Effector memory CD4-positive, alpha-beta T cell (primary cell): ENCODE data around the gene RIMS1.

Source experiments
- DNase-seq, 3 donors: peaks; one replicate each; pipeline ENCODE4 v3.0.0-alpha.2; 2020
- H3K27ac ChIP-seq: 2 replicates; pipeline ENCODE4 v1.7.0; 2013; ENCODE audit warnings: mild to moderate bottlenecking, low read length, moderate library complexity; ENCODE audit not compliant: insufficient read depth, poor library complexity, severe bottlenecking
- H3K27me3 ChIP-seq: replicated peaks from 2 replicates; pipeline ENCODE4 v1.7.0; 2013; ENCODE audit warnings: mild to moderate bottlenecking, low read length; ENCODE audit not compliant: insufficient read depth, control insufficient read depth, poor library complexity, severe bottlenecking
- H3K36me3 ChIP-seq: 2 replicates; pipeline ENCODE4 v1.7.0; 2013; ENCODE audit warnings: mild to moderate bottlenecking, low read length, moderate library complexity; ENCODE audit not compliant: control insufficient read depth, insufficient read depth
- H3K4me1 ChIP-seq: 2 replicates; pipeline ENCODE4 v1.7.0; 2013; ENCODE audit warnings: low read length, mild to moderate bottlenecking; ENCODE audit not compliant: control insufficient read depth, insufficient read depth, poor library complexity, severe bottlenecking
- H3K4me3 ChIP-seq: 2 replicates; pipeline ENCODE4 v1.7.0; 2013; ENCODE audit warnings: low read length, low read depth, mild to moderate bottlenecking; ENCODE audit not compliant: insufficient read depth, poor library complexity, severe bottlenecking
- H3K9me3 ChIP-seq: 2 replicates; pipeline ENCODE4 v1.7.0; 2013; ENCODE audit warnings: mild to moderate bottlenecking, low read length, moderate library complexity; ENCODE audit not compliant: control insufficient read depth

The RIMS1 gene

DNA sequence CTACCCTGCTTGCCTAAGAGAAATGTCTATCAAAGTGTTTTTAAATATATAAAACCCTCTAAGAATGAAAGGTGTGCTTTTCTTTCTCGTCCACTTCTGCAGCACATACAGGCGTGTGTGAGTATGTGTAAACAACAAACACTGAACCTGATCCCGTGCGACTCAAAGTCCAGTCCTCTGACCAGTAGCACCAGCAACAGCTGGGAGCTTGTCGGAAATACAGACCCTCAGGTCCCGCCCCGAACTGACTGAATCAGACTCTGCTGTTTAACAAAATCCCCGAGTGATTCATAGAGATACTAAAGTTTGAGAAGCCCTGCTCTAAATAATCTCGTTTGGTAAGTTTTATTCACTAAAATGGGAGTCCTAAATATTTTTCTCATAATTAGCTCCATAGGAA is 527.5 kb downstream of the RIMS1 start:
- Histone ChIP-seq H3K4me3 (no peak overlapping the region), H3K27me3 (no peaks in the 10 kb centered on the region), H3K4me1 (no peaks in the 10 kb centered on the region), H3K27ac (no peak overlapping the region), H3K9me3 (no peaks in the 10 kb centered on the region), H3K36me3 (no peaks in the 10 kb centered on the region)
- DNase-seq = no peak

DNA sequence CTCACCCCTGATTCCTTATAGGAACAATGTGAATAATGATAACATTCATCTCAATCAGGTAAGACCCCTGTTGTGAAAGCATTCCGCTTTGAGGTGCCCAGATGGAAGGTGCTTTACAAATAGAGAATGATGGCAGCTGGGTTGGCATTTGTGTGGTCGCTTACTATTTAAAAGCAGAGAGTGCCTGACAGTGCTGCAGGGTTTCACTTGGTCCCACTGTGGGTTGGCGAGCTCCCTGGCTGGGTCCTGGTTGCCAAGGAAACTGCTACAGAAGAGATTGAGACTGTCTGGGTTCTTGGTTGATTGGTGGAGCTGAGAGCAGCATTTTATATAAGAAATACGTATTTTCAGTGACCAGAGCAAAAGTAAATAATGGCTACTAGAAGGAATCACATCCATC is 528.3 kb downstream of the RIMS1 start:
- Histone ChIP-seq H3K4me1 (no peaks in the 10 kb centered on the region), H3K36me3 (no peaks in the 10 kb centered on the region), H3K27ac (no peak overlapping the region), H3K4me3 (no peak overlapping the region), H3K27me3 (no peaks in the 10 kb centered on the region), H3K9me3 (no peaks in the 10 kb centered on the region)
- no peak for DNase-seq

DNA sequence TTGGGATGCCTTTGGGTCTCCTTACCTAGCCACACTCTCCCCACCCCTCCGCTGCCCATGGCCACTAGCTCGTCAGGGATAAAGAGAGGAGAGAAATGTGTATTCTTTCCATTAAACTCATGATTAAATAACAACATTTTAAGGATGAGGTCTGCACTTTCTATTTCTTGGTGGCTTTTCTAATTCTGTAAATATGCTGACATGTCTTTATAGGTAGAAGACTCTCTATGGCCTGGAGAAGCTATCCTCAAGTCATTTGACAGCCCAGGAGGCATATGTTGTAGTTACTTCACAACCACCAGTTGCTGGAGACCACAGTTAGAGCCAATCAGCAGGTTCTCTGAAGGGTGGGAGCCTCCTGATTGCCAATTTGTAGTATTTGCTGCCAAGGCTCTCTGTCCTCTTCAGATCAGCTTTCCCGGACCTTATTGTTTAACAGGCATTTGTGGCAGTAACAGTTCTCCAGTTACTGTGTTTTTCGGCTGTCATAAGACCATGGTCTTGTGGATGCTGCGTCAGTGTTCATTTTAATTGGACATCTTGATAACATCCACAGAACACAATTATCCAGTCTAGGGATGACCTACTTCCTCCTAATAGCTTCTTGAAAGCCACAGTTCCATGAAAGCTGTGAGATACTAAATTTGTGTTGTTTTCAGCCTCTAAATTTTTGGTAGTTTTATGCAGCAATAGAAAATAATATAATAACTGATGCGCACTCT is 530.6 kb downstream of the RIMS1 start:
- H3K4me3 ChIP-seq = no peak overlapping the region
- H3K4me1 ChIP-seq = no peaks in the 10 kb centered on the region
- no peaks in the 10 kb centered on the region for H3K9me3 ChIP-seq
- no peaks in the 10 kb centered on the region for H3K36me3 ChIP-seq
- DNase-seq = no peak
- no peaks in the 10 kb centered on the region for H3K27me3 ChIP-seq
- H3K27ac ChIP-seq = no peak overlapping the region

DNA sequence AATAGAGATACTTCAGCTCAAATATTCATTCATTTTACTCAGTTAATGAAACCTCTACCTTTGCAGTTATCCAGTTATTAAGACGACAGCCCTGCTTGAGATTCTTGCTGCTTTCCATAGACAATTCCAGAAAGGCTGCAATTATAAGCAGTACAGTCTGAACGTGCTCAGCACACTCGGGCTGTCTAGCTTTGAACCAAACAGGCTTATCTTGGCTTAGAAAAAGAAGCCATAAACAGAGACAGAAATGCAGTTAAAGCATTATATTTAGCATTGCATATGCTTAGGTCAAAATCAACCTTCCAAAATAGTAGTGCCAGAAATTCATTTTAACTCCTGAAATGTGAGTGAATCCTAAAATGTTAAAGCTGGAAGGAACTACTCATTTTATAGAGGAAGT is 531.4 kb downstream of the RIMS1 start:
- no peaks in the 10 kb centered on the region for H3K36me3 ChIP-seq

DNA sequence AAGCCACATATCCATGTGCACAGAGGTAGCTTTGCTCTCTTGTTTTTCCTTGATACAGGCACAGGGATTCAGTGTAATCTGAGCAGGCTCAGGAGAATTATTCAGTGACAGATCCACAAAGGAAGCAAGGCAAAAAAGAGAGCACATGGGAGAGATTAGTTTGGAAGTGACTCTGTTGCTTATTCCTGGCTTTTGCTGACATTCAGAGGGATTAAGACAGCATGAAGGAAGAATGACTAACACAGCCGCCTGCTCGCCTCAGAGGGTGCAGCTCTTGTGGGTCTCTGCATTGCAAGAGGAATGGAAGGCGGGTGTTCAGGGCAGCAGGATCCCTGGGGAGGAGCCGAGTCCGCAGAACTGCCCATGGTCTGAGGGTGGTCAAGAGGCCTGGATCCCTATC is 532.1 kb downstream of the RIMS1 start:
- Histone ChIP-seq H3K27me3 (no peaks in the 10 kb centered on the region), H3K4me1 (no peaks in the 10 kb centered on the region), H3K9me3 (no peaks in the 10 kb centered on the region), H3K36me3 (no peaks in the 10 kb centered on the region), H3K4me3 (no peak overlapping the region), H3K27ac (no peak overlapping the region)
- no peak for DNase-seq

More for the DNA sequence above, 531.4 kb downstream of the RIMS1 start:
- H3K27ac ChIP-seq = no peak overlapping the region
- no peaks in the 10 kb centered on the region for H3K4me1 ChIP-seq
- H3K27me3 ChIP-seq = no peaks in the 10 kb centered on the region
- no peaks in the 10 kb centered on the region for H3K9me3 ChIP-seq
- no peak overlapping the region for H3K4me3 ChIP-seq
- no peak for DNase-seq

DNA sequence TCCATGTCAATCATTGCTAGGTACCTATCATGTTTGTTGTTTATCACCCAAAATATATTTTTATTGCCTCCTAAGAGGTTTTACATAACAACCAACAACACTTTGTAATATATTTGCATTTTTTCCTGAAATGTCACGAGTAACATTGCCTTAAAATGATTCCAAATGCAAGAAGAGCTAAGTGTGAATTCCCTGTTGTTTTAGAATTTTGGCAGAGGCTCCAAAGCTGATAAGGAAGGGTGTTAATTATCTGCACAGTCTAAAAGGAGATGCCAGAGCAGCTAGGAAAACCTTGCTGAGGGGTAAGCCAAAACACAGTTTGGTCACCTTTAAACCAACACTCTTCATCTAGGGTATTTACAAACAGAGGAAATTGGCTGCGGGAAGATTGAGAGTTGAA is 533.6 kb downstream of the RIMS1 start:
- H3K27ac ChIP-seq = no peak overlapping the region
- no peaks in the 10 kb centered on the region for H3K27me3 ChIP-seq
- no peaks in the 10 kb centered on the region for H3K4me1 ChIP-seq
- no peaks in the 10 kb centered on the region for H3K36me3 ChIP-seq
- no peak overlapping the region for H3K4me3 ChIP-seq
- H3K9me3 ChIP-seq = no peaks in the 10 kb centered on the region
- DNase-seq = no peak

DNA sequence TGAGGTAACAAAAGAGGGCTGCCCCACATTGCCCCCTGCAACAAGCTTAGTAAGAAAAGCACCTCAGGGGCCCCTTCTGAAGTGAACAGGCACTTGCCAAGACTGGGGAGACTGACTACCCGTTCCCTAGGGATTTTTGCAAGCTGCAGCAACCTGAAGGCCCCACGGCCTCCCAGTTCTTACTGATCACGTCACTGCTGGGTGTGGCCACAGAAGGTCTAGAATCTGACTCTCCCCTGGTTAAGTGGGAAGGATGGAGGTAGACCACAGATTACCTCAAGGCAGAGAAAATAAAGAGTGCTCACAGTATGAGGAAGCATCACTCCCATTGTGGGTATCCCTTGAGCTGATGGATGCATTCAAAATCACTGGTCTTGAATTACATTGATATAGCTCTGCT is 534.1 kb downstream of the RIMS1 start:
- H3K4me3 ChIP-seq = no peak overlapping the region
- H3K27ac ChIP-seq = no peak overlapping the region
- no peaks in the 10 kb centered on the region for H3K9me3 ChIP-seq
- no peaks in the 10 kb centered on the region for H3K27me3 ChIP-seq
- no peak for DNase-seq
- no peaks in the 10 kb centered on the region for H3K4me1 ChIP-seq
- H3K36me3 ChIP-seq = no peaks in the 10 kb centered on the region

DNA sequence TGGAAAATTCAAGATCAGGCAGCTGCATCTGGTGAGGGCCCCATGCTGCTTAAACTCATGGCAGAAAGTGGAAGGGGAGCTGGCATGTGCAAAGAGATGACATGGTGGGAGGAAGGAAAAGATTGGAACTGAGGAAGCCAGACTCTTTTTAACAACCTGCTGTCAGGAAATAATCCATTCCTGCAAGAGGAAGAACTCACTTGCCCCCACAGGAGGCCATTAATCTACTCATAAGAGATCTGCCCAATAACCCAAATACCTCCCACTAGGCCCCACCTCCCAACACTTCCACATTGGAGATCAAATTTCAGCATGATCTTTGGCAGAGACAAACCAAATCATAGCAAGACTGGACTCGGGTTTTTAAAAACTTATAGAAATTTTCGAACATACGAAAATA is 535.0 kb downstream of the RIMS1 start:
- no peaks in the 10 kb centered on the region for H3K4me1 ChIP-seq
- no peak overlapping the region for H3K4me3 ChIP-seq
- no peak for DNase-seq
- H3K36me3 ChIP-seq = no peaks in the 10 kb centered on the region
- no peaks in the 10 kb centered on the region for H3K9me3 ChIP-seq
- H3K27me3 ChIP-seq = no peaks in the 10 kb centered on the region
- H3K27ac ChIP-seq = no peak overlapping the region

DNA sequence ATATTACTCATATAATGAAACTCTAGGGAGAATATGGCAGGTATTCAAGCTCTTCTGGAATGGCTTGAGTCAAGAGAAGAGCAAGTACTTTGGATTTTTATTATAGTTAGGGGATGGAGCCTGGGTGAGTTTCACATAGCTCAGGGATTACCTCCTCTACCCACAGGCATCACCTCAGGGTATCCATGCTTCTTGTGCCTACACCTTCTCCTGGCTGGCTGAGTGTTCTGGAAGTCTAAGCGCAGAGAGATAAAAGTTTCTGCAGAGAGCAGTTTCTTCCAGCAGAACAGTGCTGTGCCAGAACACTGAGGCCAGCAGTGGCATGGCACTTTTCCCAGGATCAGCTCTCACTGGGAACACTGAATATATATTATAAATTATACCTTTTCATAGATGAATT is 535.8 kb downstream of the RIMS1 start:
- Histone ChIP-seq H3K4me1 (no peaks in the 10 kb centered on the region), H3K36me3 (no peaks in the 10 kb centered on the region), H3K4me3 (no peak overlapping the region), H3K27me3 (no peaks in the 10 kb centered on the region), H3K9me3 (no peaks in the 10 kb centered on the region), H3K27ac (no peak overlapping the region)
- DNase-seq = no peak

DNA sequence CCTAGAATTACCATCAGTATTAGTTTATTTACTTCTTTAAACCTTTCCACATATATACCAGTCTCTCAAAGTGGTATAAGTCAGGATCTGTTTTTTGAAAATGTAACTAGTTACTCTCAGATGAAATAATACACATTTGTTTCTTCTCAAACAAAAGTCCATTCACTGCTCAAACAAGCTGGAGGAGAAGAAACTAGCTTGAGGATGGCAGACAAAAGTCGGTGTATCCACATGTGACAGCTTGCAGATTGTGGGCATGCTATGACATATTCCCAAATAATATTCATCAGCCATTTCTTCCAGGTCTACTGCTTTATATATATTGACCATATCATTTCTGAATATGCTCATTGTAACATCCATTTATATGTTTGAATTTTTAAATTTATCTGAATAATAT is 538.1 kb downstream of the RIMS1 start:
- no peaks in the 10 kb centered on the region for H3K9me3 ChIP-seq
- H3K4me3 ChIP-seq = no peak overlapping the region
- no peaks in the 10 kb centered on the region for H3K4me1 ChIP-seq
- no peak for DNase-seq
- H3K36me3 ChIP-seq = no peaks in the 10 kb centered on the region
- H3K27me3 ChIP-seq = no peaks in the 10 kb centered on the region
- H3K27ac ChIP-seq = no peak overlapping the region
